ENCODE measurements around the gene INSR.

The INSR gene

GRCh38 chr19:7257148-7258040 is 36.8 kb downstream of the INSR start:
- H3K9me3 ChIP-seq (ENCODE audit: control insufficient read depth, insufficient read depth, low read depth, low read length) = no peaks in the 10 kb centered on the region
- no peaks in the 10 kb centered on the region for H3K4me1 ChIP-seq (ENCODE audit: control insufficient read depth, insufficient read depth, low read length)
- no peak overlapping the region for H3K9ac ChIP-seq (ENCODE audit: low read length)
- H3K4me3 ChIP-seq (ENCODE audit: low read depth, low read length) = no peak overlapping the region
- no peaks in the 10 kb centered on the region for H3K27me3 ChIP-seq (ENCODE audit: control insufficient read depth, insufficient read depth, low read length)
- no peaks in the 10 kb centered on the region for H3K36me3 ChIP-seq (ENCODE audit: control insufficient read depth, insufficient read depth, low read length)
- no peak overlapping the region for H3K27ac ChIP-seq (ENCODE audit: low read depth, low read length)

GRCh38 chr19:7255631-7256030 is 38.6 kb downstream of the INSR start:
- Histone ChIP-seq H3K4me3 (ENCODE audit: low read depth, low read length) (no peak overlapping the region), H3K4me1 (ENCODE audit: control insufficient read depth, insufficient read depth, low read length) (no peaks in the 10 kb centered on the region), H3K9me3 (ENCODE audit: control insufficient read depth, insufficient read depth, low read depth, low read length) (no peaks in the 10 kb centered on the region), H3K27me3 (ENCODE audit: control insufficient read depth, insufficient read depth, low read length) (no peaks in the 10 kb centered on the region), H3K9ac (ENCODE audit: low read length) (no peak overlapping the region), H3K36me3 (ENCODE audit: control insufficient read depth, insufficient read depth, low read length) (no peaks in the 10 kb centered on the region), H3K27ac (ENCODE audit: low read depth, low read length) (no peak overlapping the region)

DNA sequence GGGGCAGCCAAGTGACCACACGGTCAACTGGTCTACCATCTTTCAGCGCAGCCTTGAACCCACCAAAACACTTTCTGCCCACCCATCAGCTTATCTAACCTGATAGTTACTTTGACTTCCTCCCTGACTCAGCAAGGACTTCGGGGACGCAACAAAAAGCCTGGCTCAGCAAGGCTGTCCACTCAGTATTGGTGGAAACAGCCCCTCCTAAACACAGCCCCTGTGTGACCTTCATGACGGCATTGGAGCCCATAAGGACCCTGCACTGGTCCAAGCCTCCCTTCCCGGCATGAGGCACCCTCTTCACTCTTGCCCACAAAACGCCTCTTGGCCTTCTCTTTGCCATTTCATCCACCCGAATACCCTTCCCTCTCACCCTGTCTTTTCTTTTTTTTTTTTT is 39.1 kb downstream of the INSR start:
- H3K27ac ChIP-seq (ENCODE audit: low read depth, low read length) = no peak overlapping the region
- no peak overlapping the region for H3K4me3 ChIP-seq (ENCODE audit: low read depth, low read length)
- H3K27me3 ChIP-seq (ENCODE audit: control insufficient read depth, insufficient read depth, low read length) = no peaks in the 10 kb centered on the region
- no peak overlapping the region for H3K9ac ChIP-seq (ENCODE audit: low read length)
- H3K36me3 ChIP-seq (ENCODE audit: control insufficient read depth, insufficient read depth, low read length) = no peaks in the 10 kb centered on the region
- H3K9me3 ChIP-seq (ENCODE audit: control insufficient read depth, insufficient read depth, low read depth, low read length) = no peaks in the 10 kb centered on the region
- H3K4me1 ChIP-seq (ENCODE audit: control insufficient read depth, insufficient read depth, low read length) = no peaks in the 10 kb centered on the region

GRCh38 chr19:7254590-7254989 is 39.6 kb downstream of the INSR start:
- Histone ChIP-seq H3K4me1 (ENCODE audit: control insufficient read depth, insufficient read depth, low read length) (no peaks in the 10 kb centered on the region), H3K27ac (ENCODE audit: low read depth, low read length) (no peak overlapping the region), H3K27me3 (ENCODE audit: control insufficient read depth, insufficient read depth, low read length) (no peaks in the 10 kb centered on the region), H3K36me3 (ENCODE audit: control insufficient read depth, insufficient read depth, low read length) (no peaks in the 10 kb centered on the region), H3K9me3 (ENCODE audit: control insufficient read depth, insufficient read depth, low read depth, low read length) (no peaks in the 10 kb centered on the region), H3K9ac (ENCODE audit: low read length) (no peak overlapping the region), H3K4me3 (ENCODE audit: low read depth, low read length) (no peak overlapping the region)

- no peak overlapping the region for H3K27ac ChIP-seq (ENCODE audit: low read depth, low read length)
- no peaks in the 10 kb centered on the region for H3K36me3 ChIP-seq (ENCODE audit: control insufficient read depth, insufficient read depth, low read length)
- no peaks in the 10 kb centered on the region for H3K27me3 ChIP-seq (ENCODE audit: control insufficient read depth, insufficient read depth, low read length)
- H3K9ac ChIP-seq (ENCODE audit: low read length) = no peak overlapping the region
- no peak overlapping the region for H3K4me3 ChIP-seq (ENCODE audit: low read depth, low read length)
- H3K4me1 ChIP-seq (ENCODE audit: control insufficient read depth, insufficient read depth, low read length) = no peaks in the 10 kb centered on the region
- H3K9me3 ChIP-seq (ENCODE audit: control insufficient read depth, insufficient read depth, low read depth, low read length) = no peaks in the 10 kb centered on the region
These were observed 41.9 kb downstream of the INSR start for GRCh38 chr19:7252364-7252763.

GRCh38 chr19:7251494-7251893 is 42.7 kb downstream of the INSR start:
- H3K9ac ChIP-seq (ENCODE audit: low read length) = no peak overlapping the region

GRCh38 chr19:7250951-7251350 is 43.3 kb downstream of the INSR start:
- H3K36me3 ChIP-seq (ENCODE audit: control insufficient read depth, insufficient read depth, low read length) = peaks cover 6% of the 10 kb centered on the region; the same call in 1 of the 2 replicates
- H3K9ac ChIP-seq (ENCODE audit: low read length) = no peak overlapping the region
- no peak overlapping the region for H3K27ac ChIP-seq (ENCODE audit: low read depth, low read length)
- H3K9me3 ChIP-seq (ENCODE audit: control insufficient read depth, insufficient read depth, low read depth, low read length) = peaks cover 13% of the 10 kb centered on the region
- no peaks in the 10 kb centered on the region for H3K4me1 ChIP-seq (ENCODE audit: control insufficient read depth, insufficient read depth, low read length)
- no peak overlapping the region for H3K4me3 ChIP-seq (ENCODE audit: low read depth, low read length)
- H3K27me3 ChIP-seq (ENCODE audit: control insufficient read depth, insufficient read depth, low read length) = no peaks in the 10 kb centered on the region

More at GRCh38 chr19:7251494-7251893, 42.7 kb downstream of the INSR start:
- Histone ChIP-seq H3K4me3 (ENCODE audit: low read depth, low read length) (no peak overlapping the region), H3K4me1 (ENCODE audit: control insufficient read depth, insufficient read depth, low read length) (no peaks in the 10 kb centered on the region), H3K27ac (ENCODE audit: low read depth, low read length) (no peak overlapping the region), H3K27me3 (ENCODE audit: control insufficient read depth, insufficient read depth, low read length) (no peaks in the 10 kb centered on the region), H3K36me3 (ENCODE audit: control insufficient read depth, insufficient read depth, low read length) (peaks cover 5% of the 10 kb centered on the region; the same call in 1 of the 2 replicates), H3K9me3 (ENCODE audit: control insufficient read depth, insufficient read depth, low read depth, low read length) (peaks cover 8% of the 10 kb centered on the region)

DNA sequence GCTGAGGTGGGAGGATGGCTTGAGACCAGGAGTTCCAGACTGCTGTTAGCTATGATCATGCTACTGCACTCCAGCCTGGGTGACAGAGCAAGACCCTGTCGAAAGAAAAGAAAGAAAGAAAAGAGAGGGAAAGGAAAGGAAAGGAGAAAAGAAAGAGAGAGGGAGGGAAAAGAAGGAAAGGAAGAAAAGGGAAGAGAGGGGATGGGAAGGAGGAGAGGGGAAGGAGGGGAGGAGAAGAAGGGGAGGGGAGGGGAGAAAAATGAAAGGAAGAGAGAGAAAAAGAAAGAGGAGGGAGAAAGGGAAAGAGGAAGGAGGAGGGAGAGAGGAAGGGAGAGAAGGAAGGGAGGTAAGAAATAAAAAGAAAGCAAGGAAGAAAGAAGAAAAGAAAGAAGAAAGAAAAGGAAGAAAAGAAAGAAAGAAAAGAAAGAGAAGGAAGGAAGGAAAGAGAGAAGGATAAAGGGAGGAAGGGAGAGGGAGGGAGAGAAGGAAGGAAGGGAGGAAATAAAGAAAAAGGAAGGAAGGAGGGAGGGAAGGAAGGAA is 44.1 kb downstream of the INSR start:
- Histone ChIP-seq H3K9me3 (ENCODE audit: control insufficient read depth, insufficient read depth, low read depth, low read length) (peaks cover 14% of the 10 kb centered on the region), H3K4me3 (ENCODE audit: low read depth, low read length) (no peak overlapping the region), H3K27me3 (ENCODE audit: control insufficient read depth, insufficient read depth, low read length) (no peaks in the 10 kb centered on the region), H3K27ac (ENCODE audit: low read depth, low read length) (no peak overlapping the region), H3K4me1 (ENCODE audit: control insufficient read depth, insufficient read depth, low read length) (no peaks in the 10 kb centered on the region), H3K36me3 (ENCODE audit: control insufficient read depth, insufficient read depth, low read length) (peaks cover 6% of the 10 kb centered on the region; the same call in 1 of the 2 replicates), H3K9ac (ENCODE audit: low read length) (no peak overlapping the region)

DNA sequence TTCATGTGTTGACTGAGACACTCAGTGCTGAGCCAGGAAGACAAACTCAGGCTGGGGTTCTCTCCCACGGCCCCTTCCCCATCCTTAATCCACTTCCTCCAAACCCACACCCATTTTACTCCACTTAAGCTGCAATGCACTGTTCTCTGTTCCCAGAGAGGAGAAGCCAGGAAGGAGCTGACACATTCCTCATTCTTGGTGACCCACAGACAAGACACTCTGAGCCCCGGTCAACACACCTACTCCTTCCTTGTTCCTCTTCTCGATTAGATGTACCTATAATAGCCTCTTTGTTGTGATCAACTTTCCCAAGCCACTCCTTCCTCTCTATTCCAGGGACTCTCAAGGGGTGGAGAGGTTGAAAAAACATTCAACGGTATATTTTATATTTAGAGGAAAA is 47.1 kb downstream of the INSR start:
- H3K36me3 ChIP-seq (ENCODE audit: control insufficient read depth, insufficient read depth, low read length) = peaks cover 6% of the 10 kb centered on the region; the same call in 1 of the 2 replicates
- peaks cover 15% of the 10 kb centered on the region for H3K9me3 ChIP-seq (ENCODE audit: control insufficient read depth, insufficient read depth, low read depth, low read length)
- no peak overlapping the region for H3K9ac ChIP-seq (ENCODE audit: low read length)
- no peak overlapping the region for H3K27ac ChIP-seq (ENCODE audit: low read depth, low read length)
- no peak overlapping the region for H3K4me3 ChIP-seq (ENCODE audit: low read depth, low read length)
- H3K27me3 ChIP-seq (ENCODE audit: control insufficient read depth, insufficient read depth, low read length) = no peaks in the 10 kb centered on the region
- no peaks in the 10 kb centered on the region for H3K4me1 ChIP-seq (ENCODE audit: control insufficient read depth, insufficient read depth, low read length)

- Histone ChIP-seq H3K9me3 (ENCODE audit: control insufficient read depth, insufficient read depth, low read depth, low read length) (peaks cover 15% of the 10 kb centered on the region), H3K4me1 (ENCODE audit: control insufficient read depth, insufficient read depth, low read length) (no peaks in the 10 kb centered on the region), H3K27ac (ENCODE audit: low read depth, low read length) (no peak overlapping the region), H3K36me3 (ENCODE audit: control insufficient read depth, insufficient read depth, low read length) (peaks cover 6% of the 10 kb centered on the region; the same call in 1 of the 2 replicates), H3K27me3 (ENCODE audit: control insufficient read depth, insufficient read depth, low read length) (no peaks in the 10 kb centered on the region), H3K9ac (ENCODE audit: low read length) (no peak overlapping the region), H3K4me3 (ENCODE audit: low read depth, low read length) (no peak overlapping the region)
These were observed 47.6 kb downstream of the INSR start for GRCh38 chr19:7246601-7247000.

DNA sequence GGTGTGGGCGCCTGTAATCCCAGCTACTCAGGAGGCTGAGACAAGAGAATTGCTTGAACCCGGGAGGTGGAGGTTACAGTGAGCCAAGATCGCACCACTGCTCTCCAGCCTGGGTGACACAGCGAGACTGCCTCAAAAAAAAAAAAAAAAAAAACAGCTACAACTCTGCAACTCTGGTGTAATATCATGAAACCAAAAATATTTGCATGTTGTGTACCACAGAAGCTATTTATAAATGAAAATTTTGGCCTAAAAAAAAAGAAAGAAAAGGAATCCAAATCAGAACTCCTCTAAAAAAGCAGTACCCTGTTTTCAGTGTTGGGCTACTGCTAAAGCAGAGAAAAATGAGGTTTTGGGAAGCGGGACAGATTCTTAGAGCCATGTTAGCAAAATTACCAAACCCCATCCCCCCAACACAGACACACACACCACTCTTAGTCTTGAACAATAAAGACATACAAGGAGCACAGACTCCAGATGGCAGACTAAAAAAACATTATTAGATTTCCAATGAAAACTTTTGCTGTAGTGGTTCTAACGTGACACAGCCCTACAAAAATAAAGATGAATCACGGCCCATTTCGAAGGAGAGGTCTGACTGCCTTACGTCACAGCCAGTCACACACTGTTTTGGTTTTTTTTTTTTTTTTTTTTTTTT is 51.5 kb downstream of the INSR start:
- no peak overlapping the region for H3K27ac ChIP-seq (ENCODE audit: low read depth, low read length)
- H3K4me3 ChIP-seq (ENCODE audit: low read depth, low read length) = no peak overlapping the region
- no peaks in the 10 kb centered on the region for H3K27me3 ChIP-seq (ENCODE audit: control insufficient read depth, insufficient read depth, low read length)
- H3K36me3 ChIP-seq (ENCODE audit: control insufficient read depth, insufficient read depth, low read length) = peaks cover 6% of the 10 kb centered on the region; the same call in 1 of the 2 replicates
- H3K4me1 ChIP-seq (ENCODE audit: control insufficient read depth, insufficient read depth, low read length) = no peaks in the 10 kb centered on the region
- no peak overlapping the region for H3K9ac ChIP-seq (ENCODE audit: low read length)
- peaks cover 22% of the 10 kb centered on the region for H3K9me3 ChIP-seq (ENCODE audit: control insufficient read depth, insufficient read depth, low read depth, low read length)

Measured in HUES6 (cell line).